Measurements from ENCODE around the gene CRYGC. TPM values are rescaled to one million over a fixed set of nuclear protein-coding genes. Genes with fewer than 3 reads are reported as not detected.

CRYGC gene
- total and polyA plus RNA-seq, 2 of the 13 experiments (the other 11 are each of a cell fraction or from before 2014, with no cell fraction given) = 0.20 to 0.27 TPM

DNA sequence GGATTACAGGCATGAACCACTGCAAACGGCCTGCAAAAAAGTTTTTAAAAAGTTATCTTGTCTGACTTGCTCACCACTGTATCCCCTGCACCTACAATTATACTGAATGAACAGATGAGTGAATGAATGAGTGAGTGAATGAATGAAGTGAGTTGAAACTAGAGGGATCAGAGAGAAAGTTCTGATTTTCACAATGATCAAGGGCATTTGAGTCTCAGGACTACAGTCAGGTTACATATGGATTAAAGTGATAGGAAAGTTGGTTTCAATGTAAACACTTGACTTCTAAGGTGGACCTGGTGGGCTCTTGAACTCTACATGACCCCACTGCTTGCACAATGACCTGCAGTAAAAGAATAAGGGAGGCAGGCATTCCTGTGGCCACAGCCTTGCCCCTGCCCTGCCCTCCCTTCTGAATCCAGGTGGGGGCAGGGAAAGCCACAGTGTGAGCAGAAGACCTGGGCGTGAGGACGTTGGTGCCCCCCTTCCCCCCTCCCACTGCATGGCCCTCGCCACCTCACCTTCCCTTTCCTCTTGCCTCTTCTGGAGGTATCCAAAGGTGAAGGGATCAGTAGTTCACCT lies 49.5 kb upstream of the CRYGC start (continued):
- TF ChIP-seq, protein P1, sequence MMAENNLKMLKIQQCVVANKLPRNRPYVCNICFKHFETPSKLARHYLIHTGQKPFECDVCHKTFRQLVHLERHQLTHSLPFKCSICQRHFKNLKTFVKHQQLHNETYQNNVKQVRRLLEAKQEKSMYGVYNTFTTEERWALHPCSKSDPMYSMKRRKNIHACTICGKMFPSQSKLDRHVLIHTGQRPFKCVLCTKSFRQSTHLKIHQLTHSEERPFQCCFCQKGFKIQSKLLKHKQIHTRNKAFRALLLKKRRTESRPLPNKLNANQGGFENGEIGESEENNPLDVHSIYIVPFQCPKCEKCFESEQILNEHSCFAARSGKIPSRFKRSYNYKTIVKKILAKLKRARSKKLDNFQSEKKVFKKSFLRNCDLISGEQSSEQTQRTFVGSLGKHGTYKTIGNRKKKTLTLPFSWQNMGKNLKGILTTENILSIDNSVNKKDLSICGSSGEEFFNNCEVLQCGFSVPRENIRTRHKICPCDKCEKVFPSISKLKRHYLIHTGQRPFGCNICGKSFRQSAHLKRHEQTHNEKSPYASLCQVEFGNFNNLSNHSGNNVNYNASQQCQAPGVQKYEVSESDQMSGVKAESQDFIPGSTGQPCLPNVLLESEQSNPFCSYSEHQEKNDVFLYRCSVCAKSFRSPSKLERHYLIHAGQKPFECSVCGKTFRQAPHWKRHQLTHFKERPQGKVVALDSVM (CRISPR knock-in tag; IDR thresholded peaks at IDR 0.05) = no peak
- TF ChIP-seq AGO2 (optimal IDR thresholded peaks at IDR 0.05; ENCODE audit: low read depth, low read length) = no peak
- no peak for TF ChIP-seq SRSF9 (IDR thresholded peaks at IDR 0.05; ENCODE audit: borderline replicate concordance, insufficient read depth, low read depth, low read length, poor library complexity, severe bottlenecking)
- TF ChIP-seq ZSCAN21 (CRISPR knock-in tag; IDR thresholded peaks at IDR 0.05; ENCODE audit: borderline replicate concordance) = no peak
- TF ChIP-seq ZNF3 (CRISPR knock-in tag; IDR thresholded peaks at IDR 0.05) = no peak
- TF ChIP-seq ZIK1 (CRISPR knock-in tag; IDR thresholded peaks at IDR 0.05; ENCODE audit: borderline replicate concordance, low read depth) = no peak
- TF ChIP-seq ZNF44 (CRISPR knock-in tag; IDR thresholded peaks at IDR 0.05) = no peak
- TF ChIP-seq, protein P2, sequence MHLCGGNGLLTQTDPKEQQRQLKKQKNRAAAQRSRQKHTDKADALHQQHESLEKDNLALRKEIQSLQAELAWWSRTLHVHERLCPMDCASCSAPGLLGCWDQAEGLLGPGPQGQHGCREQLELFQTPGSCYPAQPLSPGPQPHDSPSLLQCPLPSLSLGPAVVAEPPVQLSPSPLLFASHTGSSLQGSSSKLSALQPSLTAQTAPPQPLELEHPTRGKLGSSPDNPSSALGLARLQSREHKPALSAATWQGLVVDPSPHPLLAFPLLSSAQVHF (CRISPR knock-in tag; IDR thresholded peaks at IDR 0.05) = no peak
- TF ChIP-seq, protein P3, sequence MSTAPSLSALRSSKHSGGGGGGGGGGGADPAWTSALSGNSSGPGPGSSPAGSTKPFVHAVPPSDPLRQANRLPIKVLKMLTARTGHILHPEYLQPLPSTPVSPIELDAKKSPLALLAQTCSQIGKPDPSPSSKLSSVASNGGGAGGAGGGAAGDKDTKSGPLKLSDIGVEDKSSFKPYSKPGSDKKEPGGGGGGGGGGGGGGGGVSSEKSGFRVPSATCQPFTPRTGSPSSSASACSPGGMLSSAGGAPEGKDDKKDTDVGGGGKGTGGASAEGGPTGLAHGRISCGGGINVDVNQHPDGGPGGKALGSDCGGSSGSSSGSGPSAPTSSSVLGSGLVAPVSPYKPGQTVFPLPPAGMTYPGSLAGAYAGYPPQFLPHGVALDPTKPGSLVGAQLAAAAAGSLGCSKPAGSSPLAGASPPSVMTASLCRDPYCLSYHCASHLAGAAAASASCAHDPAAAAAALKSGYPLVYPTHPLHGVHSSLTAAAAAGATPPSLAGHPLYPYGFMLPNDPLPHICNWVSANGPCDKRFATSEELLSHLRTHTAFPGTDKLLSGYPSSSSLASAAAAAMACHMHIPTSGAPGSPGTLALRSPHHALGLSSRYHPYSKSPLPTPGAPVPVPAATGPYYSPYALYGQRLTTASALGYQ (CRISPR knock-in tag; IDR thresholded peaks at IDR 0.05) = no peak
- TF ChIP-seq, protein P4, sequence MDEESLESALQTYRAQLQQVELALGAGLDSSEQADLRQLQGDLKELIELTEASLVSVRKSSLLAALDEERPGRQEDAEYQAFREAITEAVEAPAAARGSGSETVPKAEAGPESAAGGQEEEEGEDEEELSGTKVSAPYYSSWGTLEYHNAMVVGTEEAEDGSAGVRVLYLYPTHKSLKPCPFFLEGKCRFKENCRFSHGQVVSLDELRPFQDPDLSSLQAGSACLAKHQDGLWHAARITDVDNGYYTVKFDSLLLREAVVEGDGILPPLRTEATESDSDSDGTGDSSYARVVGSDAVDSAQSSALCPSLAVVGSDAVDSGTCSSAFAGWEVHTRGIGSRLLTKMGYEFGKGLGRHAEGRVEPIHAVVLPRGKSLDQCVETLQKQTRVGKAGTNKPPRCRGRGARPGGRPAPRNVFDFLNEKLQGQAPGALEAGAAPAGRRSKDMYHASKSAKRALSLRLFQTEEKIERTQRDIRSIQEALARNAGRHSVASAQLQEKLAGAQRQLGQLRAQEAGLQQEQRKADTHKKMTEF (CRISPR knock-in tag; IDR thresholded peaks at IDR 0.05) = peak; percentile 46; the same call in 1 of the 2 replicates
- TF ChIP-seq ZBTB7B (CRISPR knock-in tag; IDR thresholded peaks at IDR 0.05) = peak; percentile 61; the same call in 1 of the 2 replicates
- TF ChIP-seq FOXK1 (CRISPR knock-in tag; IDR thresholded peaks at IDR 0.05; ENCODE audit: borderline replicate concordance, low read depth) = peak; percentile 53; the same call in 1 of the 2 replicates
- TF ChIP-seq, protein P5, sequence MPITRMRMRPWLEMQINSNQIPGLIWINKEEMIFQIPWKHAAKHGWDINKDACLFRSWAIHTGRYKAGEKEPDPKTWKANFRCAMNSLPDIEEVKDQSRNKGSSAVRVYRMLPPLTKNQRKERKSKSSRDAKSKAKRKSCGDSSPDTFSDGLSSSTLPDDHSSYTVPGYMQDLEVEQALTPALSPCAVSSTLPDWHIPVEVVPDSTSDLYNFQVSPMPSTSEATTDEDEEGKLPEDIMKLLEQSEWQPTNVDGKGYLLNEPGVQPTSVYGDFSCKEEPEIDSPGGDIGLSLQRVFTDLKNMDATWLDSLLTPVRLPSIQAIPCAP (CRISPR knock-in tag; IDR thresholded peaks at IDR 0.05; ENCODE audit: low read depth) = no peak

Data from HepG2 (cell line).